Fibroblast of mammary gland (primary cell): ENCODE results near the gene SFSWAP.

Source experiments
- DNase-seq: peaks from one replicate; pipeline ENCODE4 v3.0.0-alpha.2; 2010; ENCODE audit warnings: low read depth
- H3K4me3 ChIP-seq: 2 replicates; pipeline ENCODE4 v1.5.1; 2011; ENCODE audit warnings: low read depth, mild to moderate bottlenecking, low read length, moderate library complexity; ENCODE audit not compliant: control insufficient read depth
- TF ChIP-seq, protein P1 (sequence below): conservative IDR thresholded peaks from 2 replicates; pipeline ENCODE4 v1.5.1; 2011; ENCODE audit warnings: low read depth, low read length, inconsistent platforms; ENCODE audit not compliant: control insufficient read depth, insufficient read depth

Gene SFSWAP

GRCh38 chr12:131766382-131767107 lies 55.7 kb downstream of the SFSWAP start:
- TF ChIP-seq, protein P1, sequence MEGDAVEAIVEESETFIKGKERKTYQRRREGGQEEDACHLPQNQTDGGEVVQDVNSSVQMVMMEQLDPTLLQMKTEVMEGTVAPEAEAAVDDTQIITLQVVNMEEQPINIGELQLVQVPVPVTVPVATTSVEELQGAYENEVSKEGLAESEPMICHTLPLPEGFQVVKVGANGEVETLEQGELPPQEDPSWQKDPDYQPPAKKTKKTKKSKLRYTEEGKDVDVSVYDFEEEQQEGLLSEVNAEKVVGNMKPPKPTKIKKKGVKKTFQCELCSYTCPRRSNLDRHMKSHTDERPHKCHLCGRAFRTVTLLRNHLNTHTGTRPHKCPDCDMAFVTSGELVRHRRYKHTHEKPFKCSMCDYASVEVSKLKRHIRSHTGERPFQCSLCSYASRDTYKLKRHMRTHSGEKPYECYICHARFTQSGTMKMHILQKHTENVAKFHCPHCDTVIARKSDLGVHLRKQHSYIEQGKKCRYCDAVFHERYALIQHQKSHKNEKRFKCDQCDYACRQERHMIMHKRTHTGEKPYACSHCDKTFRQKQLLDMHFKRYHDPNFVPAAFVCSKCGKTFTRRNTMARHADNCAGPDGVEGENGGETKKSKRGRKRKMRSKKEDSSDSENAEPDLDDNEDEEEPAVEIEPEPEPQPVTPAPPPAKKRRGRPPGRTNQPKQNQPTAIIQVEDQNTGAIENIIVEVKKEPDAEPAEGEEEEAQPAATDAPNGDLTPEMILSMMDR = no peak
- H3K4me3 ChIP-seq = no peak overlapping the region
- no peak for DNase-seq

GRCh38 chr12:131770120-131770519 lies 59.2 kb downstream of the SFSWAP start:
- no peak for DNase-seq
- H3K4me3 ChIP-seq = no peak overlapping the region
- TF ChIP-seq, protein P1 = no peak

DNA sequence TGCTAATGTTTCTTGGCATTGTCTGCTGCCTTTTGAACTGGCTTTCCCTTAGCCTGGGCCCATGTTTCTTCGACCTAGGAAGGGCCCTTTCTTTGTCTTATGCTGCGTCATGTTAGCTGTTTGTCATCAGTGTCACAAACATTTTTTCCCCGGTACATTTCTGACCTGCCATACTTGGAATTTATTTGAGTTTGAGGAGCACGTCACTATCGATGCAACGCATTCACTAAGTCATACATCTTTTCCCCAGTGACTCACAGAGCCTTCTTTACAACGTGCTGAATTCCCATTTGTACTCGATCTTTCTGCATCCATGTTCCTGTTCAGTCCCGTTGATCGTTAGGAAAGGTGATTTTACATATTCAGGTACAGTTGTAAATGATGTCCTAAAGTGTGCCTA lies 61.1 kb downstream of the SFSWAP start:
- DNase-seq = no peak
- TF ChIP-seq, protein P1 = no peak
- H3K4me3 ChIP-seq = no peak overlapping the region

GRCh38 chr12:131773582-131774221 lies 62.8 kb downstream of the SFSWAP start:
- TF ChIP-seq, protein P1 = no peak
- DNase-seq = no peak
- H3K4me3 ChIP-seq = no peak overlapping the region

- TF ChIP-seq, protein P1 = no peak
- no peak for DNase-seq
- no peak overlapping the region for H3K4me3 ChIP-seq
Observed at GRCh38 chr12:131774576-131775391, 63.9 kb downstream of the SFSWAP start.

DNA sequence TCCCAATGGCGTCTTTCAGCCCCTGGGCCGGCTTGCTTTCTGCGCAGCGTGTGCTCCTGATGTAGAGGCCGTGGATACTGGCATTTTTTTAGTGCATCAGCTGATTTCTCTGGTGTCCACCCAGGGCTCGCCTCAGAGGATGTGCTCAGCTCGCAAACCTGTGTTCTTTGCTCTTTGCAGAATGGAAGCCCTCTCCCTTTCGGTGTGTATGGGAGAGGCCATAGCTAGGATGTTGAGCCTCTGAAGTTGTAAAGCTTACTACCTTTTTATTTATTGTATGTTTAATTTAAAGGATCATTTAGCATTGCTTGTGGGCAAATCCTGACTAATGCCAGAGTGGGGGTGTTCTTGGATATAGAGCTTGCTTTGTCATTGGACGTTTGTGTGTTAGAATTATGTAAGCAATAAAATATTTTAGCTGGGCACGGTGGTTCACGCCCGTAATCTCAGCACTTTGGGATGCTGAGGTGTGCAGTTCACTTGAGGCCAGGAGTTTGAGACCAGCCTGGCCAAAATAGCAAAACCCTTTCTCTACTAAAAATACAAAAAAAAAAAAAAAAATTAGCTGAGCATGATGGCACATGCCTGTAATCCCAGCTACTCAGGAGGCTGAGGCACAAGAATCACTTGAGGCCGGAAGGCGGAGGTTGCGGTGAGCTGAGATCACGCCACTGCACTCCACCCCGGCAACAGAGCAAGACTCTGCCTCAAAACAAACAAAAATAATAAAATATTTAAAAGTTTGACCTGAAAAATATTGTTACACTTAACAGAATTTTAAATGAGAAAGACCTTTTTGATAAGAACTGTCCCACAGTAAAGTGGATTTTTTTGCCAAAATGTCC lies 64.7 kb downstream of the SFSWAP start:
- H3K4me3 ChIP-seq = no peak overlapping the region
- TF ChIP-seq, protein P1 = no peak
- DNase-seq = peak; percentile 11
